Tibial nerve (tissue), 4 donors: Measurements from ENCODE around the gene UBE2F. TPM values are rescaled to one million over a fixed set of nuclear protein-coding genes. Genes with fewer than 3 reads are reported as not detected.

Experiments used
- DNase-seq, 2 donors: peaks; one replicate each; pipeline ENCODE4 v3.0.0-alpha.2; 2019; ENCODE audit warnings: low spot score in 2 of 2
- H3K27ac ChIP-seq, 4 donors: fragments of 200-600 bp; sonication (generic) in 3 of 4; one replicate each; pipeline ENCODE4 v1.5.1; 2017 to 2019; ENCODE audit warnings: mild to moderate bottlenecking in 1 of 4
- H3K27me3 ChIP-seq, 2 donors: fragments of 200-600 bp; sonication (generic) in 1 of 2; one replicate each; pipeline versions ENCODE4 v1.5.1 to v1.6.0; 2017 to 2019
- H3K36me3 ChIP-seq, 3 donors: fragments of 200-600 bp; sonication (generic); one replicate each; pipeline ENCODE4 v1.5.1; 2018 to 2019
- H3K4me1 ChIP-seq, 4 donors: fragments of 200-600 bp; sonication (generic) in 3 of 4; one replicate each; pipeline ENCODE4 v1.5.1; 2017 to 2019
- H3K4me3 ChIP-seq, 4 donors: fragments of 200-600 bp; sonication (generic) in 3 of 4; one replicate each; pipeline ENCODE4 v1.5.1; 2017 to 2019; ENCODE audit warnings: mild to moderate bottlenecking in 1 of 4, moderate library complexity in 1 of 4
- H3K9me3 ChIP-seq, 4 donors: fragments of 200-600 bp; sonication (generic) in 3 of 4; one replicate each; pipeline ENCODE4 v1.5.1; 2017 to 2019
- CTCF ChIP-seq, 5 experiments: fragments of 200-600 bp in 3 of 5; fragments of 450-650 bp in 2 of 5; sonication (generic) in 3 of 5; IDR thresholded peaks; one replicate each; pipeline ENCODE4 v1.5.1; 2016 to 2019; ENCODE audit warnings: antibody characterized with exemption in 5 of 5, mild to moderate bottlenecking in 3 of 5, moderate library complexity in 2 of 5
- EP300 ChIP-seq, 2 donors: sonication (generic); formaldehyde crosslinking; IDR thresholded peaks; one replicate each; pipeline ENCODE4 v1.6.1; 2017; ENCODE audit warnings: antibody characterized with exemption in 2 of 2, mild to moderate bottlenecking in 1 of 2
- POLR2A ChIP-seq, 2 donors: fragments of 450-650 bp; IDR thresholded peaks; one replicate each; pipeline ENCODE4 v1.6.1; 2017; ENCODE audit warnings: antibody characterized with exemption in 2 of 2, mild to moderate bottlenecking in 2 of 2, moderate library complexity in 2 of 2
- WGBS, 2 donors: methylation state at CpG; one replicate each; pipeline ENCODE4 v1.1.5; 2018; 5-methylcytosine and 5-hydroxymethylcytosine counted together
- total RNA-seq, 4 donors: library from RNA; depleted of rRNA; stranded (reverse); fragments of >200 nt; gene quantifications; one replicate each; pipeline ENCODE4 v1.1.0, GENCODE V29; 2016

The UBE2F gene
- total RNA-seq, 4 donors from 2014 or later: 35.1 to 73.8 (median 41.2) TPM

GRCh38 chr2:238079874-238080327 lies 113.1 kb downstream of the UBE2F start:
- Histone ChIP-seq H3K4me3 (no peak overlapping the region), H3K4me1 (no peaks in the 10 kb centered on the region), H3K36me3 (peaks cover 0 to 76% (median 18%) of the 10 kb centered on the region in 3 donors), H3K27me3 (no peaks in the 10 kb centered on the region), H3K9me3 (no peaks in the 10 kb centered on the region), H3K27ac (no peak overlapping the region)
- no peak for DNase-seq
- 96 to 100% methylated on average over 2 of the region's 2 CpGs for WGBS, 2 donors
- no peak for TF ChIP-seq EP300 (IDR thresholded peaks at IDR 0.05)
- no peak for TF ChIP-seq POLR2A (IDR thresholded peaks at IDR 0.05)
- TF ChIP-seq CTCF (IDR thresholded peaks at IDR 0.05): no peak

GRCh38 chr2:238080518-238080917 lies 113.7 kb downstream of the UBE2F start:
- no peaks in the 10 kb centered on the region for H3K4me1 ChIP-seq
- DNase-seq: no peak
- WGBS, 2 donors: 93 to 95% methylated on average over 15 of the region's 15 CpGs
- H3K27ac ChIP-seq: no peak overlapping the region
- H3K36me3 ChIP-seq: peaks cover 0 to 82% (median 18%) of the 10 kb centered on the region in 3 donors
- no peak overlapping the region for H3K4me3 ChIP-seq
- no peak for TF ChIP-seq EP300 (IDR thresholded peaks at IDR 0.05)
- TF ChIP-seq POLR2A (IDR thresholded peaks at IDR 0.05): no peak
- TF ChIP-seq CTCF (IDR thresholded peaks at IDR 0.05): no peak
- H3K27me3 ChIP-seq: no peaks in the 10 kb centered on the region
- no peaks in the 10 kb centered on the region for H3K9me3 ChIP-seq

GRCh38 chr2:238081150-238081549 lies 114.3 kb downstream of the UBE2F start:
- H3K4me1 ChIP-seq: no peaks in the 10 kb centered on the region
- no peak overlapping the region for H3K27ac ChIP-seq
- WGBS, 2 donors: 88% methylated on average over 13 of the region's 13 CpGs
- H3K9me3 ChIP-seq: no peaks in the 10 kb centered on the region
- no peaks in the 10 kb centered on the region for H3K27me3 ChIP-seq
- peaks cover 0 to 83% (median 18%) of the 10 kb centered on the region in 3 donors for H3K36me3 ChIP-seq
- TF ChIP-seq CTCF (IDR thresholded peaks at IDR 0.05) (no peak), POLR2A (IDR thresholded peaks at IDR 0.05) (no peak), EP300 (IDR thresholded peaks at IDR 0.05) (no peak)
- DNase-seq: no peak
- no peak overlapping the region for H3K4me3 ChIP-seq

- Histone ChIP-seq H3K27ac (no peak overlapping the region), H3K27me3 (no peaks in the 10 kb centered on the region), H3K36me3 (peaks cover 0 to 83% (median 18%) of the 10 kb centered on the region in 3 donors), H3K4me3 (no peak overlapping the region), H3K4me1 (no peaks in the 10 kb centered on the region), H3K9me3 (no peaks in the 10 kb centered on the region)
- 95 to 97% methylated on average over 16 of the region's 16 CpGs for WGBS, 2 donors
- no peak for TF ChIP-seq EP300 (IDR thresholded peaks at IDR 0.05)
- TF ChIP-seq POLR2A (IDR thresholded peaks at IDR 0.05): no peak
- no peak for TF ChIP-seq CTCF (IDR thresholded peaks at IDR 0.05)
- DNase-seq: no peak
These were observed 114.7 kb downstream of the UBE2F start for GRCh38 chr2:238081561-238081960.

- no peak for TF ChIP-seq POLR2A (IDR thresholded peaks at IDR 0.05)
- TF ChIP-seq CTCF (IDR thresholded peaks at IDR 0.05): no peak
- no peak for TF ChIP-seq EP300 (IDR thresholded peaks at IDR 0.05)
- H3K36me3 ChIP-seq: peaks cover 0 to 78% (median 18%) of the 10 kb centered on the region in 3 donors
- no peaks in the 10 kb centered on the region for H3K27me3 ChIP-seq
- no peaks in the 10 kb centered on the region for H3K9me3 ChIP-seq
- no peak overlapping the region for H3K27ac ChIP-seq
- WGBS, 2 donors: 92 to 94% methylated on average over 11 to 17 of the region's 17 CpGs
- H3K4me1 ChIP-seq: no peaks in the 10 kb centered on the region
- DNase-seq: no peak
- H3K4me3 ChIP-seq: no peak overlapping the region
These were observed 115.3 kb downstream of the UBE2F start for GRCh38 chr2:238082151-238082550.
